DMS153 treated with DMSO at 0.1 percent for 48 hours (cell line): ENCODE results near the gene TTC1.

Experiments
- DNase-seq: peaks from one replicate; lab custom pipeline; 2025; ENCODE audit not compliant: unreplicated experiment; lab: John Stamatoyannopoulos, UW

Gene TTC1

DNA sequence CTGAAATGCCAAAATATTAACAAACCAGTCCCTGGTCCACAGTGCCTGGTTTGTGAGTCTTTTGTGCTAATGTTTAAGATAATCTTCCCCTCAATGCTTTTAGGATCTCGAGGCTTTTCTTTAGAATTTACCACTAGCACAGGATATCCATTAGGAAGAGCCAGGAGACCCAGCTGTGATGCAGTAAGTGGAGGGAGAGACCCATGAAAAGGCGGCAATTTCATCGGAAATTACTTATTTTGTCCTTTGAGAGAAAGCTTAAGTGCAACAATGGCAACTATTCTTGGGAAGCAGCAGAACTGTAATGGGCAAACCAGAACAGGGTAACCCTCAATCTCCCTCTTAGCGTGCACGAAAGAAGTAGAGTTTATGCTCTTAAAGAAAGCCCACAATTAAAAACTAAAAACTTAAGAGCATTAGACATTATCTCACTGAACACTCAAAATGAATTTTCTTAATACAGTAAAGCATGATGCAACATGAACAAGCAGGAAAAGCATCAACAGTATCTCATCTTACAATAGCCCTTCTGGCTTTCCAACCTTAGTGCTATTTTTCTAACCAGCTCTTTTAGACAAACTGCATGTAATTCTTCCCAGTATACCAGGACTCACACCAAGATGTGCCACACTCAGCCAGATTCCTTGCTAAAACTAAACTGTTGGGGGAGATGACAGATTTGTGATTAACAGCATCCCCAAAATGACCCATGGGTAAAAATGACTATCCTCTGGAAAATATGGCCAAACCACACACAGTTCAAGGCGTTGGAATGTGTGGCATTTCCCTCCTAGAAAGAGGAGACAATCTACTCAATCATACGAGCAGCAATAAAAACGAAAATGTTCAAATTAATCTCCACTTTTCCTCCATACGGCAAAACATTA is 73.9 kb downstream of the TTC1 start:
- no peak for DNase-seq

DNA sequence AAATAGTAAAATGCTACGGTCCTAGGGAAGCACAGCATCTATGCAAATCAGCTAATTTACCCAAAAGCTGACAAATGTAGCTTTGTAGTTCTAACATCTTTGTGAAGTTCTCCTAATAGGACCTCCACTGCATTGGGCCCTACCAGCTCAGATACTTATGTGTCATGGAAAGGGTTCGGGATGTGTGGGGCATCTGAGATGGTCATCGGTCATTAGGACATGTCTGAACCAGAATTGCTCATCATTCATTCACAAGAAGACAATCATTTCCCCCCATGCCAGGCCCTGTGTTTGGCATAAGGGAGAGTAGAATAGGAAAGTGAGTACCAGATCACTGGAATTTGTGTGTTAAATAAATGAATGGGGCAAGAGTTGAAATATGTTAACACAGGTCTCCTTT is 74.6 kb downstream of the TTC1 start:
- DNase-seq = no peak

DNA sequence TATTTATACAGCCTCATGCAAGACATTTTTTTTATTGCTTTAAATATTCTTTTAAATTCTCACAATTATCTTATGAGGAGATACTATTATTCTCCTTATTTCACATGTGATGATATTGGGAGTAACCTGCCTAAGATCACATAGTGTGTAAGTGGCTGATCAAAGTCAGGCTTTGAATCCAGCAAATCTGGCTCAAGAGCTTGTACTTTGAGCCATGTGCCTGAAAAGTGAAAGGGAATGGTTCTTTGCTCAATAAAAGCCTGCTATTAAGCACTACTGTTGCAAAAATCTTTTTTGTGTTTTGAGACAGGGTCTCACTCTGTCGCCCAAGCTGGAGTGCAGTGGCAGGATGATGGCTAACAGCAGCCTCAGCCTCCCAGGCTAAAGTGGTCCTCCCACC is 75.2 kb downstream of the TTC1 start:
- DNase-seq = no peak

DNA sequence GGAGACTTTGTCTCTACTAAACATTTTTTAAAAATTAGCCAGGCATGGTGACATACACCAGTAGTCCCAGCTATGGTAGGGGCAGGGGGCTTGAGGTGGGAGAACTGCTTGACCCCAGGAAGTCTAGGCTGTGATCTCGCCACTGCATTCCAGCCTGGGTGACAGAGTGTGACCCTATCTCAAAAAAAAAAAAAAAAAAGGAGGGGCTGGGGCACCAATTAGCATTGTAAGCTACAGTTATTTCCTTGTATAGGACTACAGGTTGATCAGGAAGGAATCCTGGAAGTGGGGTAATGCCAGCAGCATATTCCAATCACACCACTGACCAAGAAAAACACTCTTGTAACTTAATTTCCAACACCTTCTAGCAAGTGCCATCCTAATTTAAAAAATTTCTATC is 78.3 kb downstream of the TTC1 start:
- no peak for DNase-seq

DNA sequence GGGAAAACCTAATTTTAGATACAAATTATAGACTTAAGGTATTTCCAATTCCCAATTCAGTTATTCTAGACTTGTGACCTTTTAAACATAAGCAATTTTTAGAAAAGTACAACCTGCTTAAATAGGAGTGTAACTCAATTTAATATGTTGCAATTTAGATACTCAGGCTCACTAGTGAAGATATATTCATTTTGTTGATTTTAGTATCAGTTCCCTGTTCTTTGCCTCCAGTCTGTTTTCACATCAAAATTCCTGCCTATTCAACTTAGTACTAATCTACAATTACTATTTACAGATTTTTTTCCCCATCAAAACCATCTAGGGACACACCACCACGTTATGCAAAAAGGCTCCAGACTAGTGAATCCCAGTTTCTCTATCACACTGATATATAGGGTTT is 79.9 kb downstream of the TTC1 start:
- DNase-seq = no peak

DNA sequence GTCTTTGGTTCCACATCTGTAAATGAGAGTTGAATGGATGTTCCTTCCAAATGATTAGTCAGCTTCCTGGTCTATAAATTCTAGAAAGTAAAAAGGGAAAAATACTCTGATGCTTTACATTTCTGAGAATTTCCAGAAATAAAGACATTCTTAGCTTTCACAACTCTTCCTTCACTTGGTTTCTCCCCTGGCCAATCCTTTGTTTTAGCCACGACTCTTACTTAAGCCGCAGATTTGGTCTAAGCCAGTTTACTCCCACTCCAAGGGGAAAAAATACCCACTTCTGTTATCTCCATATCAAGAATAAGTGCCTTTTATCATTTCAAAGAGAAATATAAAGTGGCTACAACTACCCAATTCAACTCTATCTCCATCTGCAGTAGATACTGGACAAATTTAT is 80.6 kb downstream of the TTC1 start:
- DNase-seq = no peak

DNA sequence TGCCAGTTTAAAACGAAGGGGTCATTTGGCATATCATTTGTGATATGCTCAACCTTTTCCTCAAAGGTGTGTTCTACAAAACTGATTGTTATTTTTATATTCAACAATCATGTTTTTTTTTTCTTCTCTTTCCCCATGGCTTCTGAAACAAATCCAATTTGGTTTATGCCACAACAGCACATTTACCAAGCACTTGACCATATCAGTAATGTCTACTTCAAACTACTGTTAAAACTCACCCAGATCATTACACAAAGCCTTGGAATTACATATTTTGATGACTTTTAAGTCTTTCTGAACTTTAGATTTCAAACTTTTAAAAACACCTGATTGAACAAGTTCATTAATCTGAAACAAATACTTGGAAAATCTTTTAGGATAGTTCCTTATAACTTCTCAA is 81.1 kb downstream of the TTC1 start:
- DNase-seq = no peak

DNA sequence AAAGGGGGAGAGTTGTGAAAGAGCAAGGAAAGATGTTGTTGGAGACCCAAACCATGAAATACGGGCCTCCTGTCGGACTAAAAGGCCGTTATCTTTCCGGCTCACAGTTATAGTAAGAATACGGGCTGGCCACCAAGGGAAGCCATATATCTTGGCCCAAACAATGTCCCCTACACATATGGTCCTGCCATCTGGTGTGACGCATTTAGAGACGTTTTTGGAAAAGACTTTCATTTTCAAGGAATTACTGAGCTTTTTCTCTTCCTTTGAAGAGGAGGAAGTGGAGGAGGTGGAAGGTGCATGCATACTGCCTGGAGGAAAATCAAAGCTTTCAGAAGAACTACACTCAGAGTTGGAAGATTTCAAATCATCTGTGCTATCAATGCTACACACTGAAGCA is 83.6 kb downstream of the TTC1 start:
- no peak for DNase-seq

DNA sequence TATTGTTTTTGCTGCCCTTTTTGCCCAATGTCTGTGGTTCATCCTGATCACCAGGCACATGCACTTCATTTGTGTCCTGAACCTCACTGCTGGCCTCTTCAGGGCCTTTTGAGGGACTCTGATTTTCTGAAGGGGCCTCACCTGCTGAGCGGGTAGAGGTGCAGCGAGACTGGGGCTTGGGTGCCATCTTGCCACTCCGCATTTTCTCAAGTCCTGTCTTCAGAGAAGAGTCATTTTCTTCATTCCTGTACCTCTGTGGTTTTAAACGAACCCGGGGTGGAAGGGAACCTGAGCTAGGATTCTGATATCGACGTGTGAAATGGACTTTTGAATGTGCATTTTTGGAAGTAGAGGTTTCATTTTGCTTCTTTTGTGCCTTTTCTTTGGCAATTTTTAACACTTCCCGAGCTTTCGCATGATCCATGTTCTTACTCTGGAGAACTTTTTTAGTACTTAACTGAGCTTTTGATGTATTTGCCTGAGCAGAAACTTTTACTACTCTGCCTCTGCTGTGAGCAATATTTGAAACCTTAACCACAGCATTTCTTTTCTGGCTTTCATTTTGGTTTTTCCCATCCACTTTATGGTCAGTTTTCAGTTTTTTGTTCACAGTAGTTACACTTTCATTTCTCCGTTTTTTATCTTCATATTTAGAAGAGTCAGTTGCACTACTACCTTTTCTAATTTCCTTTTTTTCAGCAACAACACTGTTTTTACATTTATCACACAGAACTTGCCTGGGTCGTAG is 84.2 kb downstream of the TTC1 start:
- no peak for DNase-seq

DNA sequence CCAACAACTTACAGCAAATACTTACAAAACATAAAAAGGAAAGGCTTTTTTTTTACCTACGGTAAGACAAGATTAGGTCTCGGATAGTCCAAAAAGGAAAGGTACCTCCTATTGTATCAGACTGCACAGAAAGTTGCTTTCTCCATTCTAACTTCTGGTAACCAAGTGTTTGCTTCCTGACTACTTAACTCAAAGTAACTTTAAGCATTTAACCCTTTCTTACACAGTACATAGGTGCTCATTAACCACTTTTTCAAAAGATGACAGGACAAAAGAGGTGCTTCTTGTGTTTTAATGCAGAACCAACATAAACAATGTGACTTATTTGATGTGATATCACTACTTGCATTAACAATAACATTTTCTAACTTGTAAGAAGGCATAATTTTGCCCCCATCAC is 87.2 kb downstream of the TTC1 start:
- DNase-seq = no peak

DNA sequence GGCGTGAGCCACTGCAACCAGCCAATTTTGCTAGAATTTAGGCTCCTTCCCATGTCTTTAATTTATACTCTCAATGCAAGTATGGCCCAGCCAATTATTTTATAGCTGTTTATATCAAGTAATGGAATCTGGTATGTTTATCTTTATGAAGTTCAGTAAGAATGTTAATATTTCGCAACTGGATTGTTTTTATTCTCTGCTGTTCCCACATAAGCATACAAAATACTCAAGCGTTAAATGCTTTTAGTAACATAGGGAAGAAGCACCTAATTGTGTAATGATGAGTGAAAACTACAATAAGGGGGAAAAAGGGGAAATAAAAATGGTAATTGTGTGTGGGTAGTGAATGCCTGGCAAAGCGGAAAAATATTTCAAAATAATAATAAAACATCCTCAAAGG is 89.1 kb downstream of the TTC1 start:
- no peak for DNase-seq

DNA sequence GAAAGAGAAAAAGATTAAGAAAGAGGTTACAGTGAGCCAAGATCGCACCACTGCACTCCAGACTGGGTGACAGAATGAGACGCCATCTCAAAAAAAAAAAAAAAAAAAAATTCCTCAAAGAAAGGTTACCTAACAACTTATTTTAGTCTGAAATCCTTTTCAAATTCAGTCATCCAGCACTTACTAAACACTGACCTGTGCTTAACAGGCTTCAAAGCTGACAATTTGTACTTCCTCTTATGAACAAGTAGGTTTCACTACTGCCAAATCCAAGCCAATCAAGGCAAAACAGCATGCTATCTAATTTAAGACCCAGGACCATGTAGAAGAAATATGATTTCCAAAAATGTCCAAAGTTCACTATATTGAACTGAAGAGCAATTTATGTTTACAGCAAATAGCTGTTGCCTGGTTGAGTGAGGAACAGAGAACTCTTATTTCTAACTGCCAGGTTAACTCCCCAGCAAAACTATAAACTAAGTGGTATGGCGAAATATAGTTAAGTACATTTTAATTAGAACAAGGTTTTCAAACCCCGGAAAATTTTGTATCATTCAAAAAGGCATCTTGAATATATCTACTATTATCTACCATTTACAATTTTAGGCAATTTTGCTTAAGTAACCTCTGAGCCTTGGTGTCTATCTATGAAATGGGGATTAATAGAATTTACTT is 96.9 kb downstream of the TTC1 start:
- no peak for DNase-seq

DNA sequence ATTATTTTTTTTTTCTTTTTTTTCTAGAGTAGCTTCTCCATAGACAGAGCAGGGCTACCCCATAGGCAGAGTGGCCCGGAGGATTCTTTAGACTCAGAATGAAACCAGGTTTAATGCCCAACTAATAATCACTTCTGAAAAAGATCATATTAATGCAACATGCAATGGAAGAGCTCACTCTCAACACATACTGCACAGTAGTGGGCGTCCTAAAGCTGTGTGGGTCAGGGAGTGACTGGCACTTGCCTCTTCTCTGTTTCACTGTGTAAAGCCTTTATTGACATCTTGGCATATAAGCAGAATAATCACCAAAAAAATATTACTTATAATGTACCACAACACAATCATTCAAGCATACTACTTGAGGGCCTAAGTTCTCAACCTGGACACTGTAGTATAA is 99.2 kb downstream of the TTC1 start:
- no peak for DNase-seq
